GM18520 (cell line): ENCODE data around the gene LYPD3.

Source experiments
- ATAC-seq: cut with Tn5 transposase; IDR thresholded peaks from one replicate; pipeline ENCODE4 v1.9.1; 2021; ENCODE audit not compliant: unreplicated experiment

The LYPD3 gene

DNA sequence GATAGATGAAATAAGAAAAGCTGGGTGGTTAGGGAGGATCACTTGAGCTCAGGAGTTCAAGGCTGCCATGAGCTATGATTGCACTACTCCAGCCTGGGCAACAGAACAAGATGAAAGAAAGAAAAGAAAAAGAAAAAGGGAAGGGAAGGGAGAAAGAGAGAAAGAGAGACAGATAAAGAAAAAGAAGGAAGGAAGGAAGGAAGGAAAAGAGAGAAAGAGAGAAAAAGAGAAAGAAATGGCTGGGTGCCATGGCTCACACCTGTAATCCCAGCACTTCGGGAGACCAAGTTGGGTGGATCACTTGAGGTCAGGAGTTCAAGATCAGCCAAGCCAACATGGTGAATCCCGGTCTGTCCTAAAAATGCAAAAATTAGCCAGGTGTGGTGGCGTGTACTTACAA, 29.6 kb downstream of the LYPD3 start:
- ATAC-seq, result no peak

DNA sequence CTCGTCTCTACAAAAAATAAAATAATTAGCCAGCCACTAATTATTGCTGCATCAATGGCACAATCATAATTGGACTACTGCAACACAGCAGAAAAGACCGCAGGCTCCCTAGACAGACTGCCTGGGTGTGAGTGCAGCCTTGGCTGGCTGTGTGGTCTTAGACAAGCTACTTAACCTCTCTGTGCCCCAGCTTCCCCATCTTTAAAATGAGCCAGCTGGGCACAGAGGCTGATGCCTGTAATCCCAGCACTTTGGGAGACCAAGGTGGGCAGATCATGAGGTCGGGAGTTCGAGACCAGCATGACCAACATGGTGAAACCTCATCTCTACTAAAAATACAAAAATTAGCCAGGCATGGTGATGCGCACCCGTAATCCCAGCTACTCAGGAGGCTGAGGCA, 31.7 kb downstream of the LYPD3 start:
- no peak for ATAC-seq

DNA sequence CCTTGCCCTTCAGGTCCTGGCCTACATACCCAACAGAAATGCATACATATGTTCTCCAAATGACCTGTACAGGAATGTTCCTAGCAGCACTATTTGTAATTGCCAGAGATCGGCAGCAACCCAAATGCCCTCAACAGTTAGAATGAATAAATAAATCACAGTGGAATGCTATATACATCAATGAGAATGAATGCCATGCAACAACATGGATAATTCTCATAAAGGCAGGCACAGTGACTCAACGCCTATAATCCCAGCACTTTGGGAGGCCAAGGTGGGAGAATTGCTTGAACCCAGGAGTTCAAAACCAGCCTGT, 32.1 kb downstream of the LYPD3 start:
- no peak for ATAC-seq

DNA sequence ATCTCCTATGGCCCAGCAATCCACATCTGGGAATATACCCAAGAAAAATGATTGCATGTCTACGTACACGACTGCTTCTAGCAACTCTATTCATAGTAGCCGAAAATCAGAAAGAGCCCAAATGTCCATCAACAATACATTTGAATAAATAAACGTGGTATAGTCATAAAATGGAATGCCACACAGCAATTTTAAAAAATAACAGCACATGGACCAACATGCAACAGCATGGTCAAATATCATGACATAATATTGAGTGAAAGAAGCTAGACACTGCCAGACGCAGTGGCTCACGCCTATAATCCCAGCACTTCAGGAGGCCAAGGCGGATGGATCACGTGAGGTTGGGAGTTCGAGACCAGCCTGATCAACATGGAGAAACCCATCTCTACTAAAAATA, 34.4 kb downstream of the LYPD3 start:
- ATAC-seq, result no peak

DNA sequence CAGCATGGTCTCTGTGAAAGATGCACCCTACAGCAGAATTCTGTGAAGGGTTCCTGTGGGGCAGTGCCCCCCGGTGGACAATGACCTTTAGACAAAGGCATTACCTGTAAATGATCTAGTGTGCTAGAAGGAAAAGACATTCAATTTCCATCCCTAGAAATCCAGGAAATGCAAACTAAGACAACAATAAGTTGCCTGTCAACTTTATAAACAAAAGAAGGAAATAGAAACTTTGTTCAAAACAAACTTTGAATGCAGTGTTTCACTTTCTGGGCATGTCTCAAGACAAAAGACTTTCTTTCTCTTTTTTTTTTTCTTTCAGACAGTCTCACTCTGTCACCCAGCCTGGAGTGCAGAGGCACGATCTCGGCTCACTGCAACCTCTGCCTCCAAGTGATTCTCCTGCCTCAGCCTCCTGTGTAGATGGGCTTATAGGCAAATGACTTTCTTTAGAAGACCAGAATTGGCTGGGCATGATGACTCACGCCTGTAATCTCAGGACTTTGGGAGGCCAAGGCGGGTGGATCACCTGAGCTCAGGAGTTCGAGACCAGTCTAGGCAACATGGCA, 35.2 kb downstream of the LYPD3 start:
- no peak for ATAC-seq

DNA sequence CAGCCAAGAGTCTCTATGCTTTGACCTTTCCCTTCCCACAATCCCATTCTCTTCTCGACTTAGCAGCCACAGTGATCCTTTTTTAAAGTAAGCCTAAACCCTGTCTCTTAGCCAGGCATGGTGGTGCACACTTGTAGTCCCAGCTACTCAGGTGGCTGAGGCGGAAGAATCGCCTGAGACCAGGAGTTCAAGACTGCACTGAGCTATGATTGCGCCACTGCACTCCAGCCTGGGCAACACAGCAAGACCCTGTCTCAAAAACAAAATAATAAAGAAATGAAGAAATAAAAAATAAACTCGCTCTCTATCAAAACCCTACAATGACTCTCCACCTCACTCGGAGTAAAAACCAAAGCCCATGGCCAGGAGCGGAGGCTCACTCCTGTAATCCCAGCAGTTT, 36.0 kb downstream of the LYPD3 start:
- ATAC-seq, result no peak

DNA sequence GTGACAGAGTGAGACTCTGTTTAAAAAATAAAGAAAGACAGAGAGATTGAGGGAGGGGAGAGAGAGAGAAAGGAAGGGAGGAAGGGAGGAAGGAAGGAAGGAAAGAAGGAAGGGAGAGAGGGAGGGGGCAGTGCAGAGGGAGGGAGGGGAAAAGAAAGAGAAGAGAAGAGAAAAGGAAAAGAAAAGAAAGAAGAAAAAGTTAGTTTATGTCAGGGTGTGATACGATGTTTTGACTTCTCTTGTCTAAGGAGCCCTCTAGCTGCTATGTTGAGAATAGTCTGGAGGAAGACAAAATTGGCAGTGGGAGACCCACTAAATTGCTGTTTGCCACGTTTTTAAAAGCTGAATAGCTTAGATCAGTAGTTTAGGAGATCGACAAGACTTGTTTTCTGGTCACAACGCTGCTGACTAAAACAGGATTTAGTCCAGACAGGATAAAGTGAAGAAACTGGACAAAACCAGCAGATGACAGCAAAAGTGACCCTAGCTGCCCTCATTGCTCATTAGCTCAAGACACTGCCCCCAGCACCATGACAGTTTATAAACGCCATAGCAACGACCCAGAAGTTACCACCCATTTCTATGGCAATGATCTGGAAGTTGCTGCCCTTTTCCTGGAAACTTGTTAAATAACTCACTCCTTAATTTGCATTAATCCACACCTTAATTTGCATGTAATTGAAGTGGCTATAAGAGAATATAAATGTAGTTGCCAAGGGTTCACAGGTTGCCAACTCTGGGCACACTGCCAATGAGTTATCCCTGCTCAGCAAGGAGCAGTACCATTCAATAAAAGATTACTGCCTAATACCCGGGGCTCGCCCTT, 39.6 kb downstream of the LYPD3 start:
- ATAC-seq, result no peak

DNA sequence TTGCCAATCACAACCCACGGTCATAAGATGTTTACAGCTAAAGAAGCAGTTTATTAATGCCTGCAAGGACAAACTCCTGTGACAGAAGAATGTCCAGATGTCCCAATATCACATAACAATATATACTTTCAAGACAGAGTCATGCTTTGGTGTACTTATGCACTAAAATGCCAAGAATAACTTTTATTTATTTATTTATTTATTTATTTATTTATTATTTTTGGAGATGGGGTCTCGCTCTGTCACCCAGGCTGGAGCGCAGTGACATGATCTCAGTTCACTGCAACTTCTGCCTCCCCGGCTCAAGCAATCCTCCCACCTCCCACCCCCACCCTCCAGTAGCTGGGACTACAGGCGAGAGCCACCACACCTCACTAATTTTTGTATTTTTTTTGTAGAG, 41.6 kb downstream of the LYPD3 start:
- no peak for ATAC-seq

DNA sequence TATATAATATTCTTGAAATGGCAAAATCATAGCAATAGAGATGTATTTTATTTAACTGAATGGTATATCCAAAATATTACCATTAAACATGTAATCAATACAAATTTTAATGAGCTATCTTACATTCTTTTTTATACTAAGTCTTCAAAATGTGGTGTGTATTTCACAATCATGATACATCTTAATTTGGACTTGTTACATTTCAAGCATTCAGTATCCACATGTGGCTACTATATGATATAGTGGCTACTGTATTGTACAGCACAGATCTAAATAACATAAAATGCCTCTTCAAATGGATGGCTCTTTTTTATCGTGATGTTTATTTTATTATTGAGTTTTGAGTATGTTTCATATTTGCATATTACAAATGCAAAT, 42.7 kb downstream of the LYPD3 start:
- no peak for ATAC-seq

DNA sequence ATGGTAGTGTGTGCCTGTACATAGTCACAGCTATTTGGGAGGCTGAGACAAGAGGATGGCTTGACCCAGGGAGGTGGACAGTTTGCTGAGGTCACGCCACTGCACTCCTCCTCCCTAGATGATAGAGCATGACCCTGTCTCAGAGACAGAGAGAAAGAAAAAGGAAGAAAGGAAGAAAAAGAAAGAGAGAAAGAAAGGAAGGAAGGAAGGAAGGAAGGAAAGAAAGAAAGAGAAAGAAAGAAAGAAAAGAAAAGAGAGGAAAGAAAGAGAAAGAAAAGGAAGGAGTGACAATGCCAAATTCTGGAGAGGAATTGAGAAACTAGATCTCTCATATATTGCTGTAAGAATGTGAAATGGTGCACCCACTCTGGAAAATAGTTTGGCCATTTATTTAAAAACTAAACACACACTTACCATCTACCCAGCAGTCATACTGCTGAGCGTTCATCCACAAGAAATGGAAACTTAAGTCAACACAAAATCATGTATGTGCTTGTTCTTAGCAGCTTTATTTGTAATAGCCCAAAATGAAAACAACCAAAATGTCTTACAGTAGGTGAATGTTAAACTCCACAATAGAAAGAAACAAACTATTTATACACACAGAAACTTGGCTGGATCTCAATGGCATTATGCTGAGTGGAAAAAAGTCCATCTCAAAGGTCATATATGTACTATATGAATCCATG, 43.3 kb downstream of the LYPD3 start:
- no peak for ATAC-seq

DNA sequence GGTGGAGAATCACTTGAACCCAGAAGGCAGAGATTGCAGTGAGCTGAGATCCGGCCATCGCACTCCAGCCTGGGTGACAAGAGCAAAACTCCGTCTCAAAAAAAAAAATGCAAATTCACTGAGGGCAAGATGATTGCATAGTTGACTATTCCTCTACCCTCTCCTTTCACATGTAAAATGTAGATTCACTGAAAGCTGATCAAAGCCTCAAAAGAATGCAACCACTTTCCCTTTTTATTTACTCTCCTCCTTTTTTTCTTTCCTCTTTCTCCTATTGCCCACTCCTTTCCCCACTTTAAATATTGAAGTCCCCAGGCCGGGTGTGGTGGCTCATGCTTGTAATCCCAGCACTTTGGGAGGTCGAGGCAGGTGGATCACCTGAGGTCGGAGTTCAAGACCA, 44.5 kb downstream of the LYPD3 start:
- ATAC-seq, result no peak

DNA sequence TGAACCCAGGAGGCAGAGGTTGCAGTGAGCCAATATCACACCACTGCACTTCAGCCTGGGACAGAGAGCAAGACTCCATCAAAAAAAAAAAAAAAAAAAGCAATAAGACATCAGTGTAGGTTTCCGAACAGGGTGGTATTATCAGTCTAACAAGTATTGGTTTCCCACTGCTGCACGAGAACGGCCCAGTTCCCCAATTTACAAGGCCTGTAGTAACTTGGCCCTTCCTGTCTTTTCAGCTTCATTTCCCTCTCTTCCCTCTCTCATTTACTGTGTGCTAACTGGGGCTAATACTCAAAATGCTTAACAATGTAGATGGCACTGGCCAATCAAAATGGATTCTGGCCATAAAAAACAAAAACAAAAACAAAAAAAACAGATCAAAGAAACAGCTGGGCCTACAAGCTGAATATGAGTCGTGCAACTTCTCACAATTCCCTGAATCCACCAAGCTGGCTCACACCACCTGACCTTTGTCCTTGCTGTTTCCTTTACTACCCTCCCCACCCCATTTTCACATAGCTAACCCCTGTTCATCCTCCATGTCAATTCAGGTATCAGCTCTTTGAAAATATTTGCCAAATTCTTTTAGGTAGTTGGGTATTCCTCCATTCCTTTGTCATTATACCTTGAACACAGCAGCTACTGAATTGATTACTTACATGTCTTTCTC, 48.3 kb downstream of the LYPD3 start:
- no peak for ATAC-seq

DNA sequence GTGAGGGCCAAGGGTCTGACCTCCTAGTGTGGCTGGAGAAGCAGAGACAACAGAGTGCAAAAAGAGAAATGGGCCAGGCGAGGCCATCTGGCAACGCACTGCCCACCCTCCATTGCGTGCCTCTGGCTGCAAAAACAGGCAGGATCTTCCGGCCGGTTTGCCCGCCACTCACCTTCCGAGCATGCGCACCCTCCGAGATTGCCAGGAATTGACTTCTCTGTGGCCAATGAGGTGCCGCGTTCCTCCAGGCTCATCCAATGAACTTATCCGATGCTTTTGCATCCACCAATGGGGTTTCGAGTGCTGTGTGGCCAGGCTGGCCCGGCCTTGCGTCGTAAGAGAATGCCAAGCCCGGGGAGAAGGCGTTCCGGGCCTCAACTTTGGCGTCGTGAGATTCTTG, 50.9 kb downstream of the LYPD3 start, which contains the start of gene TEX101:
Gene TEX101, plus strand, starts transcription at position 337 of the 400 bp plus-strand sequence. CDS start 1,030 bp downstream, outside the sequence.
- no peak for ATAC-seq

DNA sequence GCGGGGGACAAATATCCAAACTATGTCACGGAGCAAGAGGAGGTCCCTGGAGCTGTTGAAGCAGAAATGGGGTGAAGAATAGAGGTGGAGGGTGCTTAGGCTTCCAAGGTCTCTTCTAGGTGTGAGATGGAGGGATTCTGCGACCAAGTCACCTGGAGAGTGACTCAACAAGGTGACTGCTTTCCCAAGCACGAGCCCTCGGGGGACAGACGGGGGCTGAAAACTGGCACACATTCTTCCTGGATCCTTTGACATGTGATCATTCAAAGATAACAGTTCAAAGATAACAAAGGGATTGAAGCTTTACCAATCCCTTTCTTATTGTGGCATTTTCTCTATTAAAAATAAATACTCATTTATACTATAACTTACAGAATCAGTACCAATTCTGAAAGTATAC, 53.0 kb downstream of the LYPD3 start:
- no peak for ATAC-seq
